ENCODE data around the gene RANBP17.

- TF ChIP-seq CTCF (conservative IDR thresholded peaks at IDR 0.05; ENCODE audit: low read depth, low read length) (no peak), MXI1 (IDR thresholded peaks at IDR 0.05; ENCODE audit: borderline replicate concordance, low read depth, low read length) (no peak), SMC3 (IDR thresholded peaks at IDR 0.05; ENCODE audit: low read depth, low read length) (no peak), POLR2A (IDR thresholded peaks at IDR 0.05; ENCODE audit: low read depth, low read length) (no peak), MAFK (IDR thresholded peaks at IDR 0.05; ENCODE audit: low read depth, low read length) (no peak), RCOR1 (IDR thresholded peaks at IDR 0.05; ENCODE audit: insufficient replicate concordance, low read length) (no peak), USF2 (IDR thresholded peaks at IDR 0.05; ENCODE audit: low read depth, low read length) (no peak), CEBPB (IDR thresholded peaks at IDR 0.05; ENCODE audit: low read depth, low read length) (no peak), ELK1 (IDR thresholded peaks at IDR 0.05; ENCODE audit: borderline replicate concordance, low read depth, low read length) (no peak), FOS (IDR thresholded peaks at IDR 0.05; ENCODE audit: low read depth, low read length) (no peak)
Measured at GRCh38 chr5:171285465-171285864, 423.6 kb downstream of the RANBP17 start.

Data from IMR-90 (cell line).